Measurements from ENCODE around the gene NFAT5. TPM values are rescaled to one million over a fixed set of nuclear protein-coding genes. Genes with fewer than 3 reads are reported as not detected.

The NFAT5 gene
- total and polyA plus RNA-seq, 8 donors, result 1.2 to 57.2 (median 21.5) TPM

- 94 to 96% (median 95%) methylated on average over 11 of the region's 11 CpGs for WGBS, 5 donors
- DNase-seq, result no peak
- peaks cover 9 to 33% (median 17%) of the 10 kb centered on the region in 4 donors for H3K4me1 ChIP-seq
- no peaks in the 10 kb centered on the region for H3K9me3 ChIP-seq
- H3K4me3 ChIP-seq, result no peak overlapping the region
- TF ChIP-seq EP300 (IDR thresholded peaks at IDR 0.05), result no peak
- H3K36me3 ChIP-seq, result peaks cover 61 to 100% (median 99%) of the 10 kb centered on the region in 4 donors
- intact Hi-C loops (cut with DNase I; ENCODE audit: low total_unique reads), result loop anchor here (5.0 kb wide), 1 partner anchor 33 kb away; no protein-coding TSS in a partner anchor
- no peak overlapping the region for H3K27ac ChIP-seq
- no peaks in the 10 kb centered on the region for H3K27me3 ChIP-seq
These were observed 179.5 kb downstream of the NFAT5 start for GRCh38 chr16:69745232-69745612.

- Histone ChIP-seq H3K36me3 (peaks cover 68 to 100% (median 100%) of the 10 kb centered on the region in 4 donors), H3K9me3 (no peaks in the 10 kb centered on the region), H3K4me1 (peaks cover 9 to 33% (median 17%) of the 10 kb centered on the region in 4 donors), H3K27ac (no peak overlapping the region), H3K4me3 (no peak overlapping the region), H3K27me3 (no peaks in the 10 kb centered on the region)
- DNase-seq, result no peak
- 79 to 88% (median 85%) methylated on average over 9 to 10 of the region's 10 CpGs for WGBS, 5 donors
- TF ChIP-seq POLR2A (IDR thresholded peaks at IDR 0.05), result no peak
- no peak for TF ChIP-seq EP300 (IDR thresholded peaks at IDR 0.05)
- TF ChIP-seq CTCF (IDR thresholded peaks at IDR 0.05), result no peak
- TF ChIP-seq POLR2AphosphoS5 (IDR thresholded peaks at IDR 0.05), result no peak
- intact Hi-C loops (cut with DNase I; ENCODE audit: low total_unique reads), result loop anchor here (5.0 kb wide), 1 partner anchor 34 kb away; no protein-coding TSS in a partner anchor
These were observed 180.2 kb downstream of the NFAT5 start for GRCh38 chr16:69745959-69746358.

- intact Hi-C loops (cut with DNase I; ENCODE audit: low total_unique reads), result loop anchor here (5.0 kb wide), 1 partner anchor 35 kb away; no protein-coding TSS in a partner anchor
- TF ChIP-seq POLR2AphosphoS5 (IDR thresholded peaks at IDR 0.05) (no peak), POLR2A (IDR thresholded peaks at IDR 0.05) (no peak), CTCF (IDR thresholded peaks at IDR 0.05) (no peak), EP300 (IDR thresholded peaks at IDR 0.05) (no peak)
- Histone ChIP-seq H3K27ac (no peak overlapping the region), H3K36me3 (peaks cover 71 to 100% (median 99%) of the 10 kb centered on the region in 4 donors), H3K4me3 (no peak overlapping the region), H3K9me3 (no peaks in the 10 kb centered on the region), H3K4me1 (peaks cover 0 to 21% (median 7%) of the 10 kb centered on the region in 4 donors), H3K27me3 (no peaks in the 10 kb centered on the region)
- no peak for DNase-seq
- WGBS, 5 donors, result 85 to 92% (median 90%) methylated on average over 8 of the region's 8 CpGs
These were observed 181.3 kb downstream of the NFAT5 start for GRCh38 chr16:69747115-69747514.

- peaks cover 9 to 24% (median 16%) of the 10 kb centered on the region in 4 donors for H3K4me1 ChIP-seq
- H3K9me3 ChIP-seq, result no peaks in the 10 kb centered on the region
- intact Hi-C loops (cut with DNase I; ENCODE audit: low total_unique reads), result loop anchor here (5.0 kb wide), 1 partner anchor 37 kb away; no protein-coding TSS in a partner anchor
- no peak overlapping the region for H3K4me3 ChIP-seq
- peaks cover 64 to 90% (median 87%) of the 10 kb centered on the region in 4 donors for H3K36me3 ChIP-seq
- no peak overlapping the region for H3K27ac ChIP-seq
- H3K27me3 ChIP-seq, result no peaks in the 10 kb centered on the region
- DNase-seq, result no peak
- 86 to 91% (median 89%) methylated on average over 20 of the region's 20 CpGs for WGBS, 5 donors
- TF ChIP-seq CTCF (IDR thresholded peaks at IDR 0.05), result no peak
- TF ChIP-seq EP300 (IDR thresholded peaks at IDR 0.05), result no peak
- no peak for TF ChIP-seq POLR2A (IDR thresholded peaks at IDR 0.05)
- TF ChIP-seq POLR2AphosphoS5 (IDR thresholded peaks at IDR 0.05), result no peak
These were observed 183.1 kb downstream of the NFAT5 start for GRCh38 chr16:69748694-69749345.

- Histone ChIP-seq H3K4me3 (peak overlapping the region; percentile 86 to 96 (median 91)), H3K9me3 (no peaks in the 10 kb centered on the region), H3K27ac (peak overlapping the region in 4 of 5 donors; percentile 79 to 83 (median 80)), H3K36me3 (peaks cover 17 to 37% (median 34%) of the 10 kb centered on the region in 4 donors), H3K27me3 (no peaks in the 10 kb centered on the region), H3K4me1 (peaks cover 14 to 28% (median 23%) of the 10 kb centered on the region in 4 donors)
- WGBS, 5 donors, result 2 to 7% (median 5%) methylated on average over 4 of the region's 4 CpGs
- intact Hi-C loops (cut with DNase I; ENCODE audit: low total_unique reads), result no loop called here
- DNase-seq, result no peak
- TF ChIP-seq POLR2A (IDR thresholded peaks at IDR 0.05) (no peak), CTCF (IDR thresholded peaks at IDR 0.05) (no peak), POLR2AphosphoS5 (IDR thresholded peaks at IDR 0.05) (no peak), EP300 (IDR thresholded peaks at IDR 0.05) (no peak)
These were observed 188.3 kb downstream of the NFAT5 start for GRCh38 chr16:69754143-69754468.
